Peyer's patch (tissue), 4 donors: Measurements from ENCODE around the gene EYS.

Source experiments
- POLR2A ChIP-seq, 2 donors: fragments of 450-650 bp; IDR thresholded peaks; one replicate each; pipeline ENCODE4 v1.5.1; 2017; ENCODE audit warnings: antibody characterized with exemption in 2 of 2, mild to moderate bottlenecking in 2 of 2, moderate library complexity in 2 of 2
- TF ChIP-seq, protein P1 (sequence below), 6 experiments: fragments of 450-650 bp in 4 of 6; fragments of 200-600 bp in 2 of 6; sonication (generic) in 1 of 6; IDR thresholded peaks; one replicate each; pipeline ENCODE4 v1.5.1; 2017 to 2019; ENCODE audit warnings: antibody characterized with exemption in 6 of 6, mild to moderate bottlenecking in 3 of 6, moderate library complexity in 1 of 6

DNA sequence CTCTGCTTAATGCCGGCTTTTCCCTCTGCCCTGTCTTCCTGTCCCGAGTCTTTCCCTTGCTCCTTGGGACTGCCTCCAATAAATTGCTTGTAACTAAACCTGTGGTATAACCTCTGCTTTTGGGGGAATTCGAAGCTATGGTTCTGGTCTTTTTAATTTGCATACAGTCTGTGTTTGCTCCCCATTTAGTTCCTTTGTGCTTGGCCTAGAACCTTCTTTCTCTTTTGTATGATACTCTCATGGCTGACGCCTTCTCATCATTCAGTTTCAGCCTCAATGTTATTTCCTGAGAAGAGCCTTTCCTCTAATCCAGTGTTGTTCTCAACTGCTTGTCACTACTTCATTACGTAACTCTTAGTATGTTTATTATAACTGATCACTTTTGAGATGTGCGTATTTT lies 1823.4 kb downstream of the EYS start:
- no peak for TF ChIP-seq POLR2A (IDR thresholded peaks at IDR 0.05)
- TF ChIP-seq, protein P1, sequence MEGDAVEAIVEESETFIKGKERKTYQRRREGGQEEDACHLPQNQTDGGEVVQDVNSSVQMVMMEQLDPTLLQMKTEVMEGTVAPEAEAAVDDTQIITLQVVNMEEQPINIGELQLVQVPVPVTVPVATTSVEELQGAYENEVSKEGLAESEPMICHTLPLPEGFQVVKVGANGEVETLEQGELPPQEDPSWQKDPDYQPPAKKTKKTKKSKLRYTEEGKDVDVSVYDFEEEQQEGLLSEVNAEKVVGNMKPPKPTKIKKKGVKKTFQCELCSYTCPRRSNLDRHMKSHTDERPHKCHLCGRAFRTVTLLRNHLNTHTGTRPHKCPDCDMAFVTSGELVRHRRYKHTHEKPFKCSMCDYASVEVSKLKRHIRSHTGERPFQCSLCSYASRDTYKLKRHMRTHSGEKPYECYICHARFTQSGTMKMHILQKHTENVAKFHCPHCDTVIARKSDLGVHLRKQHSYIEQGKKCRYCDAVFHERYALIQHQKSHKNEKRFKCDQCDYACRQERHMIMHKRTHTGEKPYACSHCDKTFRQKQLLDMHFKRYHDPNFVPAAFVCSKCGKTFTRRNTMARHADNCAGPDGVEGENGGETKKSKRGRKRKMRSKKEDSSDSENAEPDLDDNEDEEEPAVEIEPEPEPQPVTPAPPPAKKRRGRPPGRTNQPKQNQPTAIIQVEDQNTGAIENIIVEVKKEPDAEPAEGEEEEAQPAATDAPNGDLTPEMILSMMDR (IDR thresholded peaks at IDR 0.05) = no peak
